Left cardiac atrium (tissue), 4 donors: ENCODE results near the gene CD38. TPM values are rescaled to one million over a fixed set of nuclear protein-coding genes. Genes with fewer than 3 reads are reported as not detected.
A peak's percentile ranks its signal among the peaks of the same experiment; 100 is the strongest.
"Not testable (repeated sequence)": the region's sequence is repeated elsewhere in the genome, so short reads cannot be mapped to it uniquely, and the experiment has no call there.

ENCODE experiments used
- ATAC-seq, 2 donors: fragments of 200-7000 bp; cut with Tn5 transposase; one replicate each; pipeline ENCODE4 v1.9.1; 2020; ENCODE audit warnings: mild to moderate bottlenecking in 2 of 2, moderate library complexity in 2 of 2
- DNase-seq: peaks from one replicate; pipeline ENCODE4 v3.0.0-alpha.2; 2020
- intact Hi-C, 2 donors: fragments of 100-400 bp; cut with DNase I; formaldehyde crosslinking; loops; one replicate each; pipeline versions ENCODE4 v1.14.1 to v1.15.1; 2022 to 2023
- total RNA-seq, 2 donors: library from RNA; stranded (reverse); fragmentation: NEBNext Ultra II Directional; extraction: Animal tissue kit (Norgen Biotek cat#: 25700); gene quantifications; one replicate each; pipeline ENCODE4 v1.2.1, GENCODE V29; 2021
- donor health status: DM: no; HTN: yes; CAD: no.
- donor health status: DM: no; HTN: yes; CAD: no; lungs with severe emphysema.
- donor health status: DM: yes; HTN: yes; CAD: no.
- donor health status: Dilated cardiomyopathy.

CD38 gene
- total RNA-seq, 2 donors from 2014 or later, result 5.7 to 6.9 TPM

GRCh38 chr4:15756361-15756861 is 21.7 kb upstream of the CD38 start:
- DNase-seq, result no peak

GRCh38 chr4:15757054-15757453 is 21.1 kb upstream of the CD38 start:
- intact Hi-C loops, result no loop called here
- ATAC-seq (no peak), DNase-seq (no peak)

More at GRCh38 chr4:15756361-15756861, 21.7 kb upstream of the CD38 start:
- ATAC-seq, result peak; percentile 38 to 64
- intact Hi-C loops, result no loop called here

GRCh38 chr4:15758294-15758693 is 19.8 kb upstream of the CD38 start:
- DNase-seq (no peak), ATAC-seq (no peak)
- intact Hi-C loops, result no loop called here

- DNase-seq, ATAC-seq, intact Hi-C loops: not testable (repeated sequence)
Observed at GRCh38 chr4:15762460-15762859, 15.7 kb upstream of the CD38 start.

GRCh38 chr4:15765391-15765790 is 12.7 kb upstream of the CD38 start:
- intact Hi-C loops, result no loop called here
- no peak for ATAC-seq

GRCh38 chr4:15765910-15766697 is 12.0 kb upstream of the CD38 start:
- peak in 1 of 2 donors; percentile 55 for ATAC-seq
- intact Hi-C loops, result no loop called here
- no peak for DNase-seq

More at GRCh38 chr4:15765391-15765790, 12.7 kb upstream of the CD38 start:
- DNase-seq, result no peak

GRCh38 chr4:15766821-15767220 is 11.3 kb upstream of the CD38 start:
- DNase-seq (no peak), ATAC-seq (no peak)
- intact Hi-C loops, result no loop called here

- ATAC-seq (no peak), DNase-seq (no peak)
- intact Hi-C loops, result no loop called here
Observed at GRCh38 chr4:15769202-15769601, 8.9 kb upstream of the CD38 start.

- DNase-seq (no peak), ATAC-seq (no peak)
- intact Hi-C loops, result no loop called here
Observed at GRCh38 chr4:15771216-15772058, 6.7 kb upstream of the CD38 start.

GRCh38 chr4:15774020-15774420 is 4.1 kb upstream of the CD38 start:
- no peak for DNase-seq
- no peak for ATAC-seq
- intact Hi-C loops, result no loop called here

GRCh38 chr4:15776871-15777648 is 1.1 kb upstream of the CD38 start:
- ATAC-seq (no peak), DNase-seq (no peak)
- intact Hi-C loops, result no loop called here

- DNase-seq (no peak), ATAC-seq (no peak)
- intact Hi-C loops, result no loop called here
Observed at GRCh38 chr4:15777697-15778288, 335 bp upstream of the CD38 start.

GRCh38 chr4:15779306-15779705 is 1.2 kb downstream of the CD38 start:
- ATAC-seq (peak; percentile 76 to 79), DNase-seq (peak; percentile 50)
- intact Hi-C loops, result no loop called here

GRCh38 chr4:15779809-15780208 is 1.7 kb downstream of the CD38 start:
- intact Hi-C loops, result no loop called here
- DNase-seq (no peak), ATAC-seq (no peak)

GRCh38 chr4:15781427-15782095 is 3.4 kb downstream of the CD38 start:
- ATAC-seq (no peak), DNase-seq (no peak)
- intact Hi-C loops, result no loop called here

GRCh38 chr4:15783676-15784075 is 5.5 kb downstream of the CD38 start:
- intact Hi-C loops, result no loop called here
- ATAC-seq (no peak), DNase-seq (no peak)

- DNase-seq (no peak), ATAC-seq (no peak)
- intact Hi-C loops, result no loop called here
Observed at GRCh38 chr4:15784959-15785634, 7.0 kb downstream of the CD38 start.

- ATAC-seq (no peak), DNase-seq (no peak)
- intact Hi-C loops, result no loop called here
Observed at GRCh38 chr4:15786743-15787142, 8.6 kb downstream of the CD38 start.
